Esophagus muscularis mucosa (tissue), 4 donors: ENCODE measurements around the gene PLOD3.

ENCODE experiments used
- EP300 ChIP-seq: sonication (generic); formaldehyde crosslinking; IDR thresholded peaks from one replicate; pipeline ENCODE4 v1.6.1; 2017; ENCODE audit warnings: antibody characterized with exemption
- POLR2A ChIP-seq: fragments of 450-650 bp; IDR thresholded peaks from one replicate; pipeline ENCODE4 v1.6.1; 2017; ENCODE audit warnings: antibody characterized with exemption, moderate library complexity, mild to moderate bottlenecking, low read depth
- TF ChIP-seq, protein P1 (sequence below), 3 experiments: fragments of 200-600 bp in 2 of 3; fragments of 450-650 bp in 1 of 3; sonication (generic) in 2 of 3; IDR thresholded peaks; one replicate each; pipeline ENCODE4 v1.5.1; 2017 to 2019; ENCODE audit warnings: antibody characterized with exemption in 3 of 3, mild to moderate bottlenecking in 2 of 3, moderate library complexity in 1 of 3

DNA sequence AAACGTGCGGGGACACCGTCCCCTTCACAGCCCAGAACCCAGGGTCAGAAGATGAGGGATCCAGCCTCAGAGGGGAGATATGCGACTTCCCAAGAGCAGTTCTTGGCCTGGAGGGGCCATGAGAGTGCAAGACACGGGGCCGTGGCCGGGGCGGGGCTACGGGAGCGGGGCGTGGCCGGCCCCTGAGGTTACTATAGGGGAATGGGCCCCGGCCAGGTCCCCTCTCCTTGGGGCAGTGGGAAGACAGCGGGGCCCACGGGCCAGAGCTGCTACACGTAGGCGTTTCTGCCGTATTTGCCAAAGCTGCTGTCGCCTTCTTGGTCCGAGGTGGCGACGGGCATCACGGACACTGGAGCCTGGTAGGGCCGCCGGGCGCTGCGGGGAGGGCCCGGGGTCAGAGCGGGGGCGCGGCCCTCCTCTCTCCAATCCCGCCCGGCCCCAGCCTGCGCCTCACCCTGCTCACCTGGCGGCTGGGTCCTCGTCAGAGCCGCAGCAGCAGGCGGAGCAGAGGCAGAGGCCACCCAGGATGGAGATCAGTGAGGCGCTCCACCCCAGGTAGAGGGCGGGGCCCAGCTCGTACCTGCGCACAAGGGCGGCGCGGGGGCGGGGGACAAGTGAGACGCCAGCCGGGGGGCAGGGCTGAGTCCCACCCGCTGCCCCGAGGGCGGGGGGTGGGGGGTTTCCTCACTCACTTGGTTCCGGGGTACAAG lies 14.9 kb upstream of the PLOD3 start:
- TF ChIP-seq, protein P1, sequence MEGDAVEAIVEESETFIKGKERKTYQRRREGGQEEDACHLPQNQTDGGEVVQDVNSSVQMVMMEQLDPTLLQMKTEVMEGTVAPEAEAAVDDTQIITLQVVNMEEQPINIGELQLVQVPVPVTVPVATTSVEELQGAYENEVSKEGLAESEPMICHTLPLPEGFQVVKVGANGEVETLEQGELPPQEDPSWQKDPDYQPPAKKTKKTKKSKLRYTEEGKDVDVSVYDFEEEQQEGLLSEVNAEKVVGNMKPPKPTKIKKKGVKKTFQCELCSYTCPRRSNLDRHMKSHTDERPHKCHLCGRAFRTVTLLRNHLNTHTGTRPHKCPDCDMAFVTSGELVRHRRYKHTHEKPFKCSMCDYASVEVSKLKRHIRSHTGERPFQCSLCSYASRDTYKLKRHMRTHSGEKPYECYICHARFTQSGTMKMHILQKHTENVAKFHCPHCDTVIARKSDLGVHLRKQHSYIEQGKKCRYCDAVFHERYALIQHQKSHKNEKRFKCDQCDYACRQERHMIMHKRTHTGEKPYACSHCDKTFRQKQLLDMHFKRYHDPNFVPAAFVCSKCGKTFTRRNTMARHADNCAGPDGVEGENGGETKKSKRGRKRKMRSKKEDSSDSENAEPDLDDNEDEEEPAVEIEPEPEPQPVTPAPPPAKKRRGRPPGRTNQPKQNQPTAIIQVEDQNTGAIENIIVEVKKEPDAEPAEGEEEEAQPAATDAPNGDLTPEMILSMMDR (IDR thresholded peaks at IDR 0.05): no peak
- TF ChIP-seq POLR2A: no peak
- no peak for TF ChIP-seq EP300
